Central memory CD8-positive, alpha-beta T cell (primary cell): ENCODE results near the gene SLC30A3.

Source experiments
- ATAC-seq: fragments of 150-1000 bp; cut with Tn5 transposase; replicated peaks from 2 replicates; pipeline ENCODE4 v1.10.0; 2022; ENCODE audit warnings: mild to moderate bottlenecking, moderate FRiP score, moderate number of reproducible peaks; ENCODE audit not compliant: poor library complexity, severe bottlenecking; ENCODE audit errors: extremely low read depth
- DNase-seq, 2 donors: peaks; one replicate each; pipeline ENCODE4 v3.0.0; 2021; ENCODE audit warnings: low spot score in 2 of 2
- H3K27ac Mint-ChIP-seq: one replicate; pipeline ENCODE4 v1.8.0; 2022; ENCODE audit warnings: low read depth, mild to moderate bottlenecking, moderate library complexity, mixed read lengths
- H3K27me3 Mint-ChIP-seq: one replicate; pipeline ENCODE4 v1.8.0; 2022; ENCODE audit warnings: mixed read lengths
- H3K36me3 Mint-ChIP-seq: one replicate; pipeline ENCODE4 v1.8.0; 2022; ENCODE audit warnings: mild to moderate bottlenecking, moderate library complexity, mixed read lengths; ENCODE audit not compliant: insufficient read depth
- H3K4me1 Mint-ChIP-seq: one replicate; pipeline ENCODE4 v1.8.0; 2022; ENCODE audit warnings: mixed read lengths
- H3K4me3 Mint-ChIP-seq: one replicate; pipeline ENCODE4 v1.8.0; 2022; ENCODE audit warnings: mild to moderate bottlenecking, moderate library complexity, mixed read lengths
- H3K9me3 Mint-ChIP-seq: one replicate; pipeline ENCODE4 v1.8.0; 2022; ENCODE audit warnings: mixed read lengths

SLC30A3 gene

GRCh38 chr2:27247893-27248292 lies 15.0 kb downstream of the SLC30A3 start:
- Mint-ChIP-seq H3K27me3 (peaks cover 27% of the 10 kb centered on the region), H3K9me3 (no peaks in the 10 kb centered on the region), H3K4me3 (no peak overlapping the region), H3K36me3 (peaks cover 3% of the 10 kb centered on the region), H3K4me1 (no peaks in the 10 kb centered on the region), H3K27ac (no peak overlapping the region)
- no peak for ATAC-seq
- DNase-seq = no peak

DNA sequence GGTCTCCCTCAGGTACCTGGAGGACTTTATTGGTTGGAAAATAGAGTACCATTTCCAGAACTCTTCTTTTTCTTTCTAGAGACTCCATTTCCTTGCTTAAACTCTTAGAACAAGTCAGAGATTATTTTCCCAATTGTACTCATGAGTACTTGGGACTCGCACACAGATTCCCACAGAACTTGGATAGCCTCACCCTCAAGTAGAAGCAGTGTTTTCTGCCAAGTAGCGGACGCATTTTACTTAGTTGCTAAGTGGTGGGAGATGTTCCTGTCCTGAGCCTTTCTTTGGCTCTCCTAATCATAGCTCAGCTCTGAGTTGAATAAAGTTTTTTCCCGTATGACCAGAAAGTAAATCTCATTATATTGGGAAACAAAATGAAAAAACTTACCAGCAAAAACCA lies 17.2 kb downstream of the SLC30A3 start:
- no peaks in the 10 kb centered on the region for H3K9me3 Mint-ChIP-seq
- no peak overlapping the region for H3K4me3 Mint-ChIP-seq
- peaks cover 12% of the 10 kb centered on the region for H3K27me3 Mint-ChIP-seq
- DNase-seq = no peak
- no peak for ATAC-seq
- H3K4me1 Mint-ChIP-seq = peaks cover 7% of the 10 kb centered on the region
- H3K27ac Mint-ChIP-seq = no peak overlapping the region
- H3K36me3 Mint-ChIP-seq = peaks cover 9% of the 10 kb centered on the region

- Mint-ChIP-seq H3K27me3 (peaks cover 9% of the 10 kb centered on the region), H3K4me1 (peaks cover 7% of the 10 kb centered on the region), H3K27ac (no peak overlapping the region), H3K4me3 (no peak overlapping the region), H3K36me3 (peaks cover 9% of the 10 kb centered on the region), H3K9me3 (no peaks in the 10 kb centered on the region)
- ATAC-seq (no peak), DNase-seq (no peak)
Observed at GRCh38 chr2:27245116-27245515, 17.7 kb downstream of the SLC30A3 start.

GRCh38 chr2:27243391-27244130 lies 19.3 kb downstream of the SLC30A3 start:
- Mint-ChIP-seq H3K27ac (no peak overlapping the region), H3K9me3 (no peaks in the 10 kb centered on the region), H3K4me1 (peaks cover 7% of the 10 kb centered on the region), H3K36me3 (peaks cover 9% of the 10 kb centered on the region), H3K27me3 (peaks cover 7% of the 10 kb centered on the region), H3K4me3 (no peak overlapping the region)
- no peak for ATAC-seq
- no peak for DNase-seq

- H3K36me3 Mint-ChIP-seq = peaks cover 12% of the 10 kb centered on the region
- no peak for ATAC-seq
- H3K9me3 Mint-ChIP-seq = no peaks in the 10 kb centered on the region
- H3K4me1 Mint-ChIP-seq = peaks cover 7% of the 10 kb centered on the region
- H3K27me3 Mint-ChIP-seq = no peaks in the 10 kb centered on the region
- H3K4me3 Mint-ChIP-seq = no peak overlapping the region
- no peak for DNase-seq
- H3K27ac Mint-ChIP-seq = peak overlapping the region; percentile 55
Observed at GRCh38 chr2:27242614-27242951, 20.3 kb downstream of the SLC30A3 start.

DNA sequence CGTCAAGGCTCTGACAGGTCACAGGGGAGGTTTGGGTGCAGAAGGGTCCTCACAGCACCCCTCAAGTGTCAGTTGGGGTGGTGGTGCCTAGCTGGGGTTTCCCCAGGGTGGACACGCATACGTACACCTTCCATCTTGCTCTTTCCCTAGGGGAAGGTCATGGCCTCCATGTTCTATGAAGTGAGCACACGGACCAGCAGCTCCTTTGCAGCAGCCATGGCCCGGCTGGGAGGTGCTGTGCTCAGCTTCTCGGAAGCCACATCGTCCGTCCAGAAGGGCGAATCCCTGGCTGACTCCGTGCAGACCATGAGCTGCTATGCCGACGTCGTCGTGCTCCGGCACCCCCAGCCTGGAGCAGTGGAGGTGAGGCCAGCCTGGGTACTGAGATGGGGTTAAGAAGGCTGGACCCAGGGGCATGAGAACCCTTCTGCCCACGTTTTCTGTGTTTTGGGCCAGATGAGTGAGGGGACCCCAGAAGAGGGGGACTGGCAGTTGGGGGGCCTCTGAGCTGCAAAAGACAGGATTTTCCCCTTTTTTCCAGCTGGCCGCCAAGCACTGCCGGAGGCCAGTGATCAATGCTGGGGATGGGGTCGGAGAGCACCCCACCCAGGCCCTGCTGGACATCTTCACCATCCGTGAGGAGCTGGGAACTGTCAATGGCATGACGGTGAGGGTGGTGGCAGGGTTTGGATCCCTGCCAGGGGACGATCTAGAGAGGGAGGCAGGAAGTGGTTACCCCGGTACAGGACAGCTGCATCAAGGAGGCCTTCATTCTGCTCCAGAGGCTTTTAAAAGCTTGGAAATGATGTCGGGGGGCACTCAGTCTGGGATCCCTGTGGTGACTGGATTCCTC lies 20.9 kb downstream of the SLC30A3 start:
- Mint-ChIP-seq H3K4me1 (peaks cover 7% of the 10 kb centered on the region), H3K27ac (peak overlapping the region; percentile 55), H3K36me3 (peaks cover 16% of the 10 kb centered on the region), H3K4me3 (no peak overlapping the region), H3K9me3 (no peaks in the 10 kb centered on the region), H3K27me3 (no peaks in the 10 kb centered on the region)
- DNase-seq (no peak), ATAC-seq (no peak)

DNA sequence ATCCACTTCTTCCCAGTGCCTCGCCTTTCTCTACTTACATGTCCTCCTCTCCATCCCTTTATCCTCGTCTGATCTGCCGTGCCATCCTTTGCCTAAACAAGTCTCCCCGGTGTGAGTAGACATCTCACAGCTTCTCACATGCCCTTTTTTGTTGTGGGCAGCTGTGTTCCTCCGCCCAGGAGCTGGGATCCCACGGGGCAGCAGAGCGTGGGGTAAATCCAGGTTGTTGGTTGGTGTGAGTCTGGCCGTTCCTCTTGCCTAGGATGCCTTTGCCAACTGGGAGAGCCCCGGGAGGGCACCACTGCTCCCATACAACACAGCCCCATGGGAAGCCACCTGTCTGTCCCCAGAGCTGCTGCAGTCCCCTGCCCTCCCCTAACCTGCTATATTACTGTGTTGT lies 22.4 kb downstream of the SLC30A3 start:
- Mint-ChIP-seq H3K27me3 (no peaks in the 10 kb centered on the region), H3K4me3 (no peak overlapping the region), H3K36me3 (peaks cover 19% of the 10 kb centered on the region), H3K4me1 (peaks cover 7% of the 10 kb centered on the region), H3K9me3 (no peaks in the 10 kb centered on the region), H3K27ac (no peak overlapping the region)
- no peak for ATAC-seq
- no peak for DNase-seq

DNA sequence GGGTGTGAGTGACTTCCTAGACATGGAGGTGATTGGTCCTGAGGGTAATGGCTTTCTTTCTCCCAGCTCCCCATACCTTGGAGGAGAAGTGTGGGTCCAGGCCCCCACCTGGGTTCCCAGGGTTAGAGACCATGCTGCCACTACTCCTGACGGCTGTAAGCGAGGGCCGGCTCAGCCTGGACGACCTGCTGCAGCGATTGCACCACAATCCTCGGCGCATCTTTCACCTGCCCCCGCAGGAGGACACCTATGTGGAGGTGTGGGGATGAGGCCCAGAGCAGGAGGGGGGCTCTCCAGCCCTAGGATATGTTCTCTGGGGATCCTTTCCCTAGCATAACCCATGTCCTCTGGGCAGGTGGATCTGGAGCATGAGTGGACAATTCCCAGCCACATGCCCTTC lies 23.9 kb downstream of the SLC30A3 start:
- peaks cover 23% of the 10 kb centered on the region for H3K36me3 Mint-ChIP-seq
- no peaks in the 10 kb centered on the region for H3K9me3 Mint-ChIP-seq
- H3K27ac Mint-ChIP-seq = no peak overlapping the region
- H3K27me3 Mint-ChIP-seq = no peaks in the 10 kb centered on the region
- H3K4me1 Mint-ChIP-seq = peaks cover 7% of the 10 kb centered on the region
- DNase-seq = no peak
- no peak for ATAC-seq
- H3K4me3 Mint-ChIP-seq = no peak overlapping the region

DNA sequence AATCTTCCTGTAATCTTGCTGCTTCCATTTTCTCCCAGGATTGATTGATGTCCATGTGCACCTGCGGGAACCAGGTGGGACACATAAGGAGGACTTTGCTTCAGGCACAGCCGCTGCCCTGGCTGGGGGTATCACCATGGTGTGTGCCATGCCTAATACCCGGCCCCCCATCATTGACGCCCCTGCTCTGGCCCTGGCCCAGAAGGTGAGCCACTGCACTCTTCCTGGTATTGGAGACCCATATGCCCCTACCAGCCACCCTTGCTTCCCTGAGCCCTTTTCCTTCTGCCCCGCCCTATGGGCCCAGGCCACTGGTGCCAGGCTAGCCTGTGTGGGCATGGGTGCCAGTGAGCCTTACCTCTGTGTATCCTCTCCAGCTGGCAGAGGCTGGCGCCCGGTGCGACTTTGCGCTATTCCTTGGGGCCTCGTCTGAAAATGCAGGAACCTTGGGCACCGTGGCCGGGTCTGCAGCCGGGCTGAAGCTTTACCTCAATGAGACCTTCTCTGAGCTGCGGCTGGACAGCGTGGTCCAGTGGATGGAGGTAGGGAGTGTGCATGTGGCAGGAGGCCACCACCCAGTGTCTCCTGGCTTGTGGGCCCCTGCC lies 25.4 kb downstream of the SLC30A3 start:
- peaks cover 25% of the 10 kb centered on the region for H3K36me3 Mint-ChIP-seq
- H3K27ac Mint-ChIP-seq = peak overlapping the region; percentile 43
- H3K27me3 Mint-ChIP-seq = no peaks in the 10 kb centered on the region

GRCh38 chr2:27236626-27237025 lies 26.2 kb downstream of the SLC30A3 start:
- H3K4me1 Mint-ChIP-seq = peaks cover under 1% of the 10 kb centered on the region
- no peaks in the 10 kb centered on the region for H3K9me3 Mint-ChIP-seq
- H3K36me3 Mint-ChIP-seq = peaks cover 29% of the 10 kb centered on the region
- no peak overlapping the region for H3K4me3 Mint-ChIP-seq
- no peak overlapping the region for H3K27ac Mint-ChIP-seq
- DNase-seq = no peak
- ATAC-seq = no peak
- no peaks in the 10 kb centered on the region for H3K27me3 Mint-ChIP-seq

More for the DNA sequence above, 25.4 kb downstream of the SLC30A3 start:
- peaks cover 7% of the 10 kb centered on the region for H3K4me1 Mint-ChIP-seq
- H3K4me3 Mint-ChIP-seq = no peak overlapping the region
- no peaks in the 10 kb centered on the region for H3K9me3 Mint-ChIP-seq
- DNase-seq (no peak), ATAC-seq (no peak)

- Mint-ChIP-seq H3K27ac (no peak overlapping the region), H3K4me1 (no peaks in the 10 kb centered on the region), H3K36me3 (peaks cover 31% of the 10 kb centered on the region), H3K4me3 (no peak overlapping the region), H3K27me3 (no peaks in the 10 kb centered on the region), H3K9me3 (no peaks in the 10 kb centered on the region)
- no peak for ATAC-seq
- no peak for DNase-seq
Observed at GRCh38 chr2:27236136-27236535, 26.7 kb downstream of the SLC30A3 start.

- Mint-ChIP-seq H3K36me3 (peaks cover 37% of the 10 kb centered on the region), H3K27me3 (no peaks in the 10 kb centered on the region), H3K4me1 (no peaks in the 10 kb centered on the region), H3K4me3 (no peak overlapping the region), H3K9me3 (no peaks in the 10 kb centered on the region), H3K27ac (no peak overlapping the region)
- no peak for DNase-seq
- ATAC-seq = no peak
Observed at GRCh38 chr2:27233341-27233740, 29.5 kb downstream of the SLC30A3 start.

DNA sequence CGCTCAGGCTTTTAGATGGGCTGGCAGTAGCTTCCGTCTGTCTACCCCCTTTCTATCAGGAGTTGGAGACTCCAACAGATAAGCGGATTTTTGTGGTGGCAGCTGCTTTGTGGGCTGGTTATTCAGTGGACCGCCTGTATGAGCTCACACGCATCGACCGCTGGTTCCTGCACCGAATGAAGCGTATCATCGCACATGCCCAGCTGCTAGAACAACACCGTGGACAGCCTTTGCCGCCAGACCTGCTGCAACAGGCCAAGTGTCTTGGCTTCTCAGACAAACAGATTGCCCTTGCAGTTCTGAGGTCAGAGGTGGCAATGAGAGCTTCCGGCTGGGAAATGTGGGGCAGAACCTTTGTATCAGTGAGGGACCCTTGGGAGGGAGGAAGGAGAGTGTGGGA lies 30.9 kb downstream of the SLC30A3 start:
- no peaks in the 10 kb centered on the region for H3K4me1 Mint-ChIP-seq
- H3K27me3 Mint-ChIP-seq = no peaks in the 10 kb centered on the region
- H3K27ac Mint-ChIP-seq = no peak overlapping the region
- DNase-seq (no peak), ATAC-seq (no peak)
- no peaks in the 10 kb centered on the region for H3K9me3 Mint-ChIP-seq
- no peak overlapping the region for H3K4me3 Mint-ChIP-seq
- peaks cover 45% of the 10 kb centered on the region for H3K36me3 Mint-ChIP-seq
